Measurements from ENCODE around the gene TIMM17A.
"Not testable (repeated sequence)": the region's sequence is repeated elsewhere in the genome, so short reads cannot be mapped to it uniquely, and the experiment has no call there.

TIMM17A gene

DNA sequence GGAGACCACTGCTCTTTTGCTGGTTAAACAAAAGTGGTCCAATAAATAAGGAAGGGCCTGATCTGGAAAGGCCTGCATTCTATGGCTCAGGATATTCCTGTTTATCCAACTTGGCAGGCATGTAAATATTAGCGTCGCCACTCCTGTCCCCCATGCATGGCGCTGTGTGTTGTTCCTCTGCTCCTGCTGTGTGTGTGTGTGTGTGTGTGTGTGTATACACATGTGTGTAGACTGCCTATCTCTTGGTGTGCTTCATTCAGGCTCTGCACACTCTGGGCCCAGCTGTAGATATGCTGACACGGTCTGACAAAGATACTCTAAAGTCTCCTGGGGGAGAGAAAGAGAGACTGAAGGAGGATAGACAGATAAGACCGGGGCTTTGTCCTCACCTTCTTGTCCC lies 15.7 kb upstream of the TIMM17A start:
- in situ Hi-C loops (cut with MboI; ENCODE audit: low sequenced_read_pairs) = no loop called here

DNA sequence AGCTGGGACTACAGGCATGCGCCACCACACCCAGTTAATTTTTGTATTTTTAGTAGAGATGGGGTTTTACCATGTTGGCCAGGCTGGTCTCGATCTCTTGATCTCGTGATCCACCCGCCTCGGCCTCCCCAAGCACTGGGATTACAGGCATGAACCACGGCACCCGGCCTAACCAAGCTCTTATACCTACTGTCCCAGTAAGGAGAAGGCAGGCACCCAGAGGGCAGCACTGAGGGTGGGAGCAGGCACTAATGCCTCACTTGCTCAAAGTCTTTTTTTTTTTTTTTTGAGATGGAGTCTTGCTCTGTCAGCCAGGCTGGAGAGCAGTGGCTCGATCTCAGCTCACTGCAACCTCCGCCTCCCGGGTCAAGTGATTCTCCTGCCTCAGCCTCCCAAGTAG lies 15.0 kb upstream of the TIMM17A start:
- in situ Hi-C loops (cut with MboI; ENCODE audit: low sequenced_read_pairs) = not testable (repeated sequence)

DNA sequence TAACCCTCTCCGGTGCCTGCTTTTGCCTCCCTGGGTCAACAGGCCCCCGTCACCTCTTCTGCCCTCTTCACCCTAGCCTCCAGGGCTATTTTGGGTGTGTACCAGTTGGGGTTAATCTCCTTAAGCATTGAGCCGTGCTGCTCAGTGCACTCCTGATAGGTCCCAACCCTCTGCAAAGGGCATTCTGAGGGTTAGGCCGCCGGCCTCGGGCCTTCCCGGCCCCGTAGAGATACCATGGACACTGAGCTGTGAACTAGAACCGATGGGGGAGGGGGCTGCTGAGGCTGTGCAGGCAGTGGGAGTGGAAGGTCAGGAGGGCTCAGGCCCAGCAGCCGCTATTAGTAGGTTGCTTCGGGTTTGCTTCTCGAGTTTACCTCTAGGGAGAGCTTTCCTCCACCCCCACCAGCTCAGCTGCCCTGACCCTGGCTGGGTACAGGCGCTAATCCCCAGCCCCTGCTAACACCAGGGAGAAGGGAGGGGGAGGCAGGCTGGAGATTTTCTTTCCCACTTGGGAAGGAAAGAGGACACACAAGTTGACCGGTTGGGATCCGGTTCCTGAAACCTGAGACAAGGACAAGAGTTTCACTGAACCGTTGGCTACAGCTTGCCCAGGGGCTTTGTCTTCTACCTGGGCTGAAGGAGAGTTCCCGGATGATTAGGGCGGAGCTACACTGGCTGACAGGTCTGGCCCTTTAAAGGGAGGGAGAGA lies 13.7 kb upstream of the TIMM17A start:
- in situ Hi-C loops (cut with MboI; ENCODE audit: low sequenced_read_pairs) = no loop called here

DNA sequence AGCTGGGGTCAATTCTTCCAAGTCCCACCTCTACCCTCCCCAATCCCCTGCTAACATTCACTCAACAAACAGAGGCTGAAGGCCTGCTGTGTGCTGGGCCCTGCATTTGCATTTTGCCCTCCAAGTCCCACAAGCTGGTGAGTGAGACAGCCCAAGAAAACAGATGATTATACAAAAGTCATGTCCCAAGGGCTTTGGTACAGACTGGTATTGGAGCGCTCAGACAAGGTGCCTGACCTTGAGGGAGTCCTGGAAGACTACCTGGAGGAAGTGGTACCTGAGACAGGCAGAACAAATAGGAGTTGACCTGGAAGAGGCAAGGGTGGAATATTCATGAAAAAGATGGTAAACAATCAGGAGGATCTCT lies 13.2 kb upstream of the TIMM17A start:
- in situ Hi-C loops (cut with MboI; ENCODE audit: low sequenced_read_pairs) = no loop called here

- in situ Hi-C loops (cut with MboI; ENCODE audit: low sequenced_read_pairs) = no loop called here
Observed at GRCh38 chr1:201944002-201944401, 11.3 kb upstream of the TIMM17A start.

GRCh38 chr1:201944639-201945038 lies 10.7 kb upstream of the TIMM17A start:
- in situ Hi-C loops (cut with MboI; ENCODE audit: low sequenced_read_pairs) = no loop called here

GRCh38 chr1:201945157-201945556 lies 10.1 kb upstream of the TIMM17A start:
- in situ Hi-C loops (cut with MboI; ENCODE audit: low sequenced_read_pairs) = no loop called here

- in situ Hi-C loops (cut with MboI; ENCODE audit: low sequenced_read_pairs) = no loop called here
Observed at GRCh38 chr1:201945863-201946223, 9.5 kb upstream of the TIMM17A start.

GRCh38 chr1:201946224-201946908 lies 8.9 kb upstream of the TIMM17A start, which contains the start of gene LMOD1:
Gene LMOD1 (minus strand): TSS chr1:201946548. CDS start chr1:201946340, 208 bp downstream.
- in situ Hi-C loops (cut with MboI; ENCODE audit: low sequenced_read_pairs) = no loop called here

DNA sequence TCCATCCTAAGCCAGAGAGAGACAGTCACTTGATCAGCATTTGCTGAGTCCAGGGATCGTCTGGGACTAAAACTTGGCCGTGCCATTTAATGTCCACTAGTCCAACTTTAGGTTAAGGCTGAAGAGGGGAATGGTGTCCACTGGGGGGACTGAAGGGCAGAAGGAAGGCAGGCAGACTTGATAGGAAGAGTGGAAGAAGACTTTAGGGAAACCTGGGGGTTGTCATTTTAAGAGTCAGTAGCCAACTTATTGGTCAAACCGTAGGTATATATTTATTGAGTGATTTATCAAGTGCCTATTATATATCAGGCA lies 7.7 kb upstream of the TIMM17A start:
- in situ Hi-C loops (cut with MboI; ENCODE audit: low sequenced_read_pairs) = no loop called here

DNA sequence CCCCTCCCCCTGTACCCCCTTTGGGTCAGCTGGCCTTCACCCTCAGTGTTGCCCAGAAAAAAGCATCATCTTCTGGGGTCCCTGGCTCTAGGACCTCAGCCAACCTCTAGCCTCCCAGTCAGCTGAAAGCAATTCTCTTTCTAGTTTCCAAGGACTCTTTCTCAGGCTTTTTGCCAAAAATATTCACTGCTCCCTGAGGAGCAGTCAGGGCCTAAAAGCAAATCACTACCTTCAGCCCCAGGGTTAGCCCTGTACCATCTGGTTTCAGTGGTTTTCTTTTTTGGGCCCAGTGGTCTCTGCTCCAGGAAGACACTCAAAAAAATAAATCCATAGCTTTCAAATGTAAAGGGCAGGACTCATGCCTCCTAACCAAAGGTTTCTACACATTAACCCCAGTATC lies 5.8 kb upstream of the TIMM17A start:
- in situ Hi-C loops (cut with MboI; ENCODE audit: low sequenced_read_pairs) = no loop called here

DNA sequence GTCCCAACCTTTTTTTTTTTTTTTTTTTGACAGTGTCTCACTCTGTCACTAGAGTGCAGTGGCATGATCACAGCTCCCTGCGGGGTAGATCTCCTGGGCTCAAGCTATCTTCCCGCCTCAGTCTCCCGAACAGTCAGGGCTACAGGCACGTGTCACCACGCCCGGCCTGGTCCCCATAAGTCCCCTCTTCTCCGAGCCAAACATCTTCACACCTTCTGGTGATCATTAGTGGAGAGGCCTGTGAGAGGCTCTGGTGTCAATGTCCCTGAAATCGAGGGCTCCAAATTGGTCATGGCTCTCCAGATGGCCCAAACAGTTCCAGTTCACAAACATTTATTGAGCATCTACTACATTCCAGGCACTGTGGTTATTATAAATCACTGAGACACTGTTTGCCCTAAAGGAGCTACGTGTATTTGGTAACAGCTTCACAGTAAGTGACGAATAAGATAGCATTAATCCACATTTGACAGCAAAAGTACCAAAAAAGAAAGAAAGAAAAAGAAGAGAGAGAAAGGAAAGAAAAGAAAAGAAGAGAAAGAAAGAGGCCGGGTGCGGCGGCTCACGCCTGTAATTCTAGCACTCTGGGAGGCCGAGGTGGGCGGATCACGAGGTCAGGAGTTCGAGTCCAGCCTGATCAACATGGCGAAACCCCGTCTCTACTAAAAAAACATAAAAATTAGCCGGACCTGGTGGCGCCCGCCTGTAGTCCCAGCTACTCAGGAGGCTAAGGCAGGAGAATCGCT lies 867 bp upstream of the TIMM17A start:
- in situ Hi-C loops (cut with MboI; ENCODE audit: low sequenced_read_pairs) = no loop called here

- in situ Hi-C loops (cut with MboI; ENCODE audit: low sequenced_read_pairs) = no loop called here
Observed at GRCh38 chr1:201955729-201956143, 433 bp downstream of the TIMM17A start.

DNA sequence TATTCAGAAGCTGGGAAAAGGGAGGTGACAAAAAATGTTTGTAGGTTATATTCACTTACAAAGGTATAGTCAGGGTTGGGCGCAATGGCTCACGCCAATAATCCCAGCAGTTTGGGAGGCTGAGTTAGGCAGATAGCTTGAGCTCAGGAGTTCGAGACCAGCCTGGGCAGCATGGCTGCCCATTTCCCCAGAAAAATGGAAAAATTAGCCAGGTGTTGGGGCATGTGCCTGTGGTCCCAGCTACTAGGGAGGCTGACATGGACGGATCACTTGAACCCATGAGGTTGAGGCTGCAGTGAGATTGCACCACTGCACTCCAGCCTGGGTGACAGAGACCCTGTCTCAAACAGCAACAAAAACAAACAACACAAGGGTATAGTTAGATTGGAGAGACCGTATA lies 3.0 kb downstream of the TIMM17A start:
- in situ Hi-C loops (cut with MboI; ENCODE audit: low sequenced_read_pairs) = no loop called here

GRCh38 chr1:201962382-201962781 lies 7.1 kb downstream of the TIMM17A start:
- in situ Hi-C loops (cut with MboI; ENCODE audit: low sequenced_read_pairs) = not testable (repeated sequence)

DNA sequence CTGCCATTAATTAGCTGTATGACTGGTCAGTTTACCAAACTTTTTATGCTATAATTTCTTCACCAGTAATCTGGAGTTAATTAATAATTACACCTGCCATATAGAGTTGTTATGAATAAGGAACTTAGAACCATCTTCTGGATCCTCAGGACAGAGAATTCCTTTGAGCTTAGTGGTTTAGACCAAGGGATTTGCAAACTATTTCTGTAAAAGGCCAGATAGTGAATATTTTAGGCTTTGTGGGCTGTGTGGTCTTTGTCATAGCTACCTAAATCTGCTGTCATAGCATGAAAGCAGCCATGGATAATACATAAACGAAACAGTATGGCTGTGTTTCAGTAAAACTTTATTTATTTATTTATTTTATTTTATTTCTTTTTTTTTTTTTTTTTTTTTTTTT lies 9.0 kb downstream of the TIMM17A start:
- in situ Hi-C loops (cut with MboI; ENCODE audit: low sequenced_read_pairs) = no loop called here

GRCh38 chr1:201966171-201966570 lies 10.9 kb downstream of the TIMM17A start:
- in situ Hi-C loops (cut with MboI; ENCODE audit: low sequenced_read_pairs) = no loop called here

DNA sequence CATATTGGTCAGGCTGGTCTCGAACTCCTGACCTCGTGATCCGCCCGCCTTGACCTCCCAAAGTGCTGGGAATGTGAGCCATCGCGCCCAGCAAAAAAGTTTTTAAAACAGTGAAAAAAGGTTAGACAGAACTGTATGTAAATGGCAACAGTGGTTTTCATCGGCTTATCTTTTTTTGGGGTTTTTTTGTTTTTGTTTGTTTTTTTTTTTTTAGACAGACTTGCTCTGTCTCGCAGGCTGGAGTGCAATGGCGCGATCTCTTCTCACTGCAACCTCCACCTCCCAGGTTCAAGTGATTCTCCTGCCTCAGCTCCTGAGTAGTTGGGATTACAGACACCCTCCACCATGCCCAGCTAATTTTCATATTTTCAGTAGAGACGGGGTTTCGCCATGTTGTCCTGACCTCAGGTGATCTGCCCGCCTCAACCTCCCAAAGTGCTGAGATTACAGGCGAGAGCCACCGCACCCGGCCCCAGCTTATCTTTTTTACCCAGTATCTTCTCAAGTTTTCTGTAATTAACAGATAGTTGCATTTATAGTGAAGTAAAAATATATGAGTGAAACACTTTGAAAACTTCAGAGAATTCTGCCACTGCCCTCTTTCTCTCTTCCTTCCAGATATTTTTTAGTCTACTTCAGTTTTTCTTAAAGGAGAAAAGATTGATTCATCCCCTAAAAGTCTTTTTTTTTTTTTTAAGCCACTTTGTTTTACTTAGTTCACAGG lies 13.1 kb downstream of the TIMM17A start:
- in situ Hi-C loops (cut with MboI; ENCODE audit: low sequenced_read_pairs) = no loop called here

DNA sequence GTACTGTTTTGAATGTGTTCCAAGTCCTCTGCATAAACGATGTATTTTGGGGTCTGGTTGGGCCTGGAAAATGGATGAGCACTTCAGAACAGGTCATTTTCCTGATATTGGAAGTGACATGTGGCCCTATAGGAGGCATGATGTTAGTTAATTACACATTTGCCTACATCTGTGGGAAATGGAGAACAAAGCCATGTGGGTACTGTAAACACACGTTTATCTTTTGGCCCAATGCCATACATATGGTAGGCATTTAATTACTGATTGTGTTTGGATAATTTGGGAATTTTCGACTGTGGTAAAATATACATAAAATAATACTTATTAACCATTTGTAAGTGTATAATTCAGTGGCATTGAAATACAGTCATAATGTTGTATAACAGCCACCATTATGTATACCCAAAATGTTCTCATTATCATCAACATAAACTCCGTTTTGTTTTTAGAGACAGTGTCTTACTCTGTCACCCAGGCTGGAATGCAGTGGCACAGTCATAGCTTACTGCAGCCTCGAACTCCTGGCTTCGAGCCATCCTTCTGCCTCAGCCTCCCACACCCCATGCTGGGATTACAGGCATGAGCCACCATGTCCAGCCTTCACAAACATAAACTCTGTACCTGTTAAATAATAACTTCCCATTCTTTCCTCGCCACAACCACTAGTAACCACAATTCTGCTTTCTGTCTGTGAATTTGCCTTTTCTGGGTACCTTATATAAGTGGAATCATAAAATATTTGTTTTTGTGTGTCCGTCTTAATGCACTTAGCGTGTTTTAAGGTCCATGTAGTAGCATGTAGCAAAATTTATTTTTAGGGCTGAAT lies 15.2 kb downstream of the TIMM17A start:
- in situ Hi-C loops (cut with MboI; ENCODE audit: low sequenced_read_pairs) = loop anchor here (10.0 kb wide), 1 partner anchor 76 kb away; no protein-coding TSS in a partner anchor

GRCh38 chr1:201982082-201982622 lies 26.8 kb downstream of the TIMM17A start:
- in situ Hi-C loops (cut with MboI; ENCODE audit: low sequenced_read_pairs) = no loop called here
